Fibroblast of skin of right biceps (primary cell): Measurements from ENCODE around the gene NKAIN2.
A peak's percentile ranks its signal among the peaks of the same experiment; 100 is the strongest.
"Not testable (repeated sequence)": the region's sequence is repeated elsewhere in the genome, so short reads cannot be mapped to it uniquely, and the experiment has no call there.

ENCODE experiments used
- DNase-seq: peaks from one replicate; pipeline ENCODE4 v3.0.0-alpha.2; 2013

The NKAIN2 gene

DNA sequence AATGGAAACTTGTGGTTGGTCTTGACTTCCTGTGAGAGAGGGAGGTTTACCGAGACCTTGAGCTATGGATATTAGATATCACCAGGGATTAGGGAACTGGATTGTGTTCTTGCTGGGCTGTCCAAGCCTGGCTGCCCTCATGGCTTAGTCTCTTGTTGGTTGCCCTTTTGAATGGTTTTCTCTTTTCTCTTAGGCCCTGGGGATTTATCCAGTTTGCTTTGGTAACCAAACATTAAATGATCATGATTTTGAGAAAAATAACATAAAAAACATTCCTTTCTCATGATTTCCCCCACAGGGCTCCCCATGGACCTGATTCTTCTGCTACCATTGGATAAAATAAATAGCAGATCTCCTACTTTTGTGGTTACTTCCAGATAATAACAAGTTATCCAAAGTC lies 852.2 kb downstream of the NKAIN2 start:
- DNase-seq: no peak

GRCh38 chr6:124658053-124658452 lies 854.4 kb downstream of the NKAIN2 start:
- no peak for DNase-seq

DNA sequence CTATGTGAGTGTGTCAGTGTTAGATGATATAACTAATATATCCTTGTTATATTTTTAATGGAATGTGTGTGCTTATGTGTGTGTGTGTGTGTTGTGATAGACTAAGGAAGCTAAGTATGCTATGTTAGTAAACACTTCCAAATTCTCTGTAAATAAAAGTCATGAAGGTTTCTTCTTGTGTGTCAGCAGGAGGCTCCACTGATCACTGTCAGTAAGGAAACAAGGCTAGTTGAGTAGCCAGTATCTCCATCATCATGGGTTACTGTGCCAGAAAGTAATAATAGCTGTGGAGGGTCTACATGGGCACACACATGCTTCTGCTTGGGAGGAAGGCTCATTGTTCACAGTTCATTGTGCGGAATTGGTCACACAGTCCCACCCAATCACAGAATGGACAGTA lies 855.8 kb downstream of the NKAIN2 start:
- no peak for DNase-seq

DNA sequence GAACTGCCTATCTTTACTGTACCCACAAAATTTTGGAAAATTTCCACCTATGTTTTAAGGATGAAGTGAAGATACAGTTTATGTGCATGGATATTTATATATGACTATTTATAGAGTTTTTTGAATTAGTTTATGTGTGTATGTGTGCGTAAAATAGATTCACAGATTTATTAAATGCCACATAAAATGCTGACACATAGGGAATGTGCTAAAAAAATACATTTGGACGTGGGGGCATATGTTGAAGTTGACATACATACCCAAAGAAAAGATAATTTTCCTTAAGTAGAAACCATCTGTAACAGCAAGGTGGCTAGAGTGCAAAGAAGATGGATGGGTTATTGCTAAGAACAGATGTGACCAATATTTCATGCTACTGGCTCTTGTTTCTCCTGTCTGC lies 856.5 kb downstream of the NKAIN2 start:
- no peak for DNase-seq

GRCh38 chr6:124661097-124661661 lies 857.5 kb downstream of the NKAIN2 start:
- DNase-seq: no peak

GRCh38 chr6:124668028-124668427 lies 864.4 kb downstream of the NKAIN2 start:
- no peak for DNase-seq

DNA sequence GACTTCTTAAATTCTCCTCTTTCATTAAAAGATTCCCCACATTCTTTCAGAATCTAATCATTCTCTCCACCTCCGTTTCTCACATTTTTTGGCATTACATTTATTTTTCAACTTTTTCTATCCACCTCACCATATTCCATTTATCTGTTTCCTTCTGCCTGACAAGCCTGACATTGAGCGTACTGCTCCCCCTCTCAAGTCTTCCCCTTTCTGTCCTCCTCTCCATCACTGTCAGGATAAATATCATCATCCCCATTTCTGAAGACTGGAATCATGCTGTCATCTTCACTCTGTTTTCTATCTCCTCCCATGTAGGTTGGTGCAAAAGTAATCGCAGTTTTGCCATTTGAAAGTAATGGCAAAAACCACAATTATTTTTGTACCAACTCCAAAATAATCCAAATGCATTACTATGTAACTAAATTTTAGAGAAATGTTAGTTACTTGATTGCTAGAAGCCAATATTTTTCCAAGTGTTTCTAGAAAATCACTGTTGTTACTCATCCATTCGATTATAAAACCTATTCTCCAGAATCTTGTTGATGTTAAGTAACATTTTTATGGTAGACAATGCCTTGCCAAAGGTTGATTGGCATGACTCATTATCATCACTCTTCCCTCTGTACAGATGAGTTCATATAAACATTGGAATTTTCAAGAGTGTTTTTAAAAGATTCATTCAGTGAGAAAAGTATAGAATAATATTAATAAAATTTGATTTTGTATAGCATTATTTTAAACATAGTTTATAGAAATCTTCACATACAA lies 866.2 kb downstream of the NKAIN2 start:
- peak; percentile 53 for DNase-seq

GRCh38 chr6:124670801-124671200 lies 867.1 kb downstream of the NKAIN2 start:
- DNase-seq: no peak

- DNase-seq: no peak
These were observed 867.7 kb downstream of the NKAIN2 start for GRCh38 chr6:124671324-124671723.

- DNase-seq: no peak
These were observed 870.4 kb downstream of the NKAIN2 start for GRCh38 chr6:124674042-124674441.

GRCh38 chr6:124676033-124676432 lies 872.4 kb downstream of the NKAIN2 start:
- peak; percentile 87 for DNase-seq

- no peak for DNase-seq
These were observed 874.2 kb downstream of the NKAIN2 start for GRCh38 chr6:124677874-124678273.

- DNase-seq: peak; percentile 69
These were observed 875.7 kb downstream of the NKAIN2 start for GRCh38 chr6:124679387-124679786.

DNA sequence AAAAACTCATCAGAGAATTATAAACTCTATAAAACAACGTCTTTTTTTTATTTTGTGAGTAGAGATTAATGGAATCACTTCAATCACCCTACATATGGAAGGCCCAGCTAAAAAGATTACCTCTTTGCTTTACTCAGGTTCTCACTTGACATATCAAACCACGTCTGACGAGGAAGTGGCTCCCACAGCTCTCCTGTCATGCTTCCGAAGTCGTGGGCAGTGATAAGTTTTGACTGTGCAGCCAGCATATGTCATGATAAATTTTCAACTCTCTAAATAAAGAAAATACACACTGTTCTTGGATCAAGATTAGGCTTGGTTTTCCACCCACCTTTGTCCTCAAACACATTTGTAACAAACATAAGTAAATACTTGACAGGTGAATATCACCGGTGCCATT lies 879.1 kb downstream of the NKAIN2 start:
- no peak for DNase-seq

DNA sequence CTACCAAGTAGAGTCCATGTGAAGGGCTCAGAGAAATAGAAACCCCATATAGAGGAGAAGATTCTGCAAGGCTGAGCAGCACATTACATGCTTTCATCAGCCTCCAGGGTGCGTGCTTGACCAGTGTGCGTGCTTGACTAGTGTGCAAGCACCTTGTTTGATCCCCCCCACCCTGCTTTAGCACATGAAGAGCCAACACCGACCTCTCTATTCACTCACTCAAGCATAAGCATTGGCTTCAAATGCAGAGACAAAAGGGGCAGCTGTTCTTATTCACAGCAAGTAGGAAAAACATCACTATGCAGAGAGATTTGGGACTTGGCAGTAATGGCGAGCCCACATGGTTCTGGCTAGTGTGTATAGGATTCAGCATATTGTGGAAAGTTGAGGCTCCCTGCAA lies 879.8 kb downstream of the NKAIN2 start:
- DNase-seq: no peak

- DNase-seq: peak; percentile 5
These were observed 881.0 kb downstream of the NKAIN2 start for GRCh38 chr6:124684621-124685020.

DNA sequence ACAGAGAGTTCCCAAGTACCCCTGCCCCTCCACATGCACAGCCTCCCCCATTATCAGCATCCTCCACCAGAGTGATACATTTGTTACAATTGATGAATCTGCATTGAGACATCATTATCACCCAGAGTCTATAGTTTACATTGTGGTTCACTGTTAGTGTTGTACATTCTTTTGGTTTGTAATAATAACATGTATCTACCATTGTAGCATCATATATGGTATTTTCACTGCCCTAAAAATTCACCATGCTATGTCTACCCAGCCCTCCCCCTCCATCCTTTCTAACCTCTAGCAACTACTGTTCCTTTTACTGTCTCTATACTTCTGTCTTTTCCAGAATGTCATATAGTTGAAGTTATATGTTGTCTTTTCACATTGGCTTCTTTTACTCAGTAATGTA lies 884.7 kb downstream of the NKAIN2 start:
- no peak for DNase-seq

DNA sequence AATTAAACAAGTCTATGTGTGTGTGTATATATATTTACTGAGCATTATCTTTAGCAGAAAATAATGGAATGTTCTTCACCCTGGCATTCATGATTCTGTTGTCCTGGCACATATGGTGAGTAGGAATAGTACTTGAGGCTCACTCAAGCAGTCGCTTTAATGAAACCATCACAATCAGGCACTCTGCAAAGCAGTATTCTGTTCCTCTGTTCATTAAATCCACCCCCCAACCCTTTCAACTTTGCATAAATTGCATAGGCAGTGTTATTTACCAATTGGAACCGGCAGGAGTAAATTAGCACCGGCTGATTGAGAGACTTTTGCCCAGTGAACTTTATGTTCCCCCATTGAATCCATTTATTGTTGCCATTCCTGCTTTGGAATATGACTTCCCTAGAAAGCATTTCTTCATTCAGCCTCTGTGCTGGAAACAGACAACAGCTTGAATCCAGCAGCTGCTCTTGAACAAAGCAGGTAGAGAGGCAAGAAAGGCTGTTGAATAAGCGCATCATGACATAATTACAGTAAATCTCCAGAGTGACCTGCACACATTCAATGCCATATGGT lies 890.6 kb downstream of the NKAIN2 start:
- DNase-seq: no peak

GRCh38 chr6:124699038-124699437 lies 895.4 kb downstream of the NKAIN2 start:
- DNase-seq: no peak

DNA sequence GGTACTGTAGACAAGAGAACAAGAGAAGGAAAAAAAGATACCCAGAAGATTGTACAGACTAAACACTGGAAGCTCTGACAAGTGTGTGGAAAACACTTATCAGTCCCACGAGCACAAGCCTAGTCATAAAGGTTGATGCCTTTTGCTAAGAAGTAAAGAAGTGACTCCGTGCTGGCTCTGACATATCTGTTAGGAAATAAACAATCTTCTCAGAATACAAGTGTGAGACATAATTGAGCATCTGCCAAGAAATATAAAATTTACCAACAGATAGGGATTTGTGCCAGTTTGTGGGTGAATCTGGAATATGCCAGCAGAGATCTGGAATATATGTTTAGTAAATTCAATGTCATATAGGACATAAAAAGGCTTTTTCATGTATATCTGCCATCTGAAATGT lies 899.9 kb downstream of the NKAIN2 start:
- no peak for DNase-seq

GRCh38 chr6:124712532-124712931 lies 908.9 kb downstream of the NKAIN2 start:
- not testable (repeated sequence) for DNase-seq

DNA sequence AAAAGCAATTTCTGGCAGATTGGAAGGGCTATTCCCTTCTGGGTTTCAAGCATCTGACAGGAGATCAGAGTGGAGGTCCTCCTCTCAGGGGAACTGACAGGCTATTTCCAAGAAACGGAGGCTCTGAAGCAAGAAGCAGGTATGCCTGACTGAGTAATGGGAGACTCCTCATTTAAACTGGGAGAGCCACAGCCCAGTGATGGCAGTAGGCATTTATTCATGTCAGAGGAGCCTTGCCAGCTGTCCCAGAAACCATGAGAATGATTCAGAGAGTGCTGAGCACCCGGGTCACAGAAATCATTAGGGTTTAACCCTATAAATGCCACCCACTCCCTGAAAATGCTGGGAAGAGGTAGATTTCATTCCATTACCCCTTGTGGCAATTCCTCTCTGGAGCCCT lies 911.1 kb downstream of the NKAIN2 start:
- no peak for DNase-seq

DNA sequence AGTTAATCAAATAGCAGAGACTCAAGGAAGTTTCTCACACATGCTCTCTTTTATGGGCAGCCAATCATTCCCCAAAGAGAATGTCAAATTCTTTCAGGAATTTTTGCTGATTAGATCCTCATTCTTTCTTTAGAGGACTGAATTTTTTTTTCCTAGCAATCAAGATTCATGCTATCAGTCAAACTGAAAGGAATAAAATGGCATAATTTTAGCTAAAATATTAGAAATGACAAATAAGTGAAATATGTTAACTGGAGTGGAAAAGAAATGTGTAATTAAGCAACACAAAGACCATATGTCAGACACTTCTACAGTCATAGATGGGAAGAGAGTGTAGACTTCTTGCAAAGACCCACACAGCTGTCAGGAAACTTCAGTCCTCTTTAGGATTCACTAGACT lies 916.2 kb downstream of the NKAIN2 start:
- DNase-seq: no peak

- no peak for DNase-seq
These were observed 917.7 kb downstream of the NKAIN2 start for GRCh38 chr6:124721331-124721730.
